Trophoblast cell (in vitro differentiated cells and primary cell): ENCODE results near the gene TMEM258.

Experiments
- DNase-seq, 2 donors: peaks; one replicate each; pipeline ENCODE4 v3.0.0-alpha.2; 2016
- H2AFZ ChIP-seq: 2 replicates; pipeline ENCODE4 v1.6.1; 2013; ENCODE audit warnings: low read length, moderate library complexity, mild to moderate bottlenecking; ENCODE audit not compliant: insufficient read depth, poor library complexity
- H2AK5ac ChIP-seq: 2 replicates; pipeline ENCODE4 v1.6.1; 2013; ENCODE audit warnings: mild to moderate bottlenecking, low read length
- H2BK120ac ChIP-seq: 2 replicates; pipeline ENCODE4 v1.6.1; 2013; ENCODE audit warnings: low read length, mild to moderate bottlenecking, moderate library complexity; ENCODE audit not compliant: insufficient read depth, poor library complexity
- H2BK12ac ChIP-seq: 2 replicates; pipeline ENCODE4 v1.6.1; 2013; ENCODE audit warnings: mild to moderate bottlenecking, low read length, moderate library complexity
- H2BK5ac ChIP-seq: 2 replicates; pipeline ENCODE4 v1.6.1; 2013; ENCODE audit warnings: low read length, low read depth, moderate library complexity, mild to moderate bottlenecking; ENCODE audit not compliant: poor library complexity
- H3K14ac ChIP-seq: 2 replicates; pipeline ENCODE4 v1.6.1; 2013; ENCODE audit warnings: mild to moderate bottlenecking, low read length
- H3K18ac ChIP-seq: 2 replicates; pipeline ENCODE4 v1.6.1; 2013; ENCODE audit warnings: mild to moderate bottlenecking, low read length
- H3K23ac ChIP-seq: 2 replicates; pipeline ENCODE4 v1.6.1; 2013; ENCODE audit warnings: low read length
- H3K27ac ChIP-seq: 2 replicates; pipeline ENCODE4 v1.5.1; 2013; ENCODE audit warnings: low read depth, mild to moderate bottlenecking, inconsistent platforms, low read length, moderate library complexity
- H3K27me3 ChIP-seq: 2 replicates; pipeline ENCODE4 v1.6.1; 2013; ENCODE audit warnings: inconsistent platforms, mild to moderate bottlenecking, low read length, moderate library complexity; ENCODE audit not compliant: insufficient read depth
- H3K36me3 ChIP-seq, 2 experiments: 1 replicate in 1 of 2; 2 replicates in 1 of 2; pipeline ENCODE4 v1.6.1; 2013; ENCODE audit warnings: low read length in 2 of 2, mild to moderate bottlenecking in 2 of 2, moderate library complexity in 1 of 2; ENCODE audit not compliant: insufficient read depth in 2 of 2, control insufficient read depth in 1 of 2
- H3K4ac ChIP-seq: 2 replicates; pipeline ENCODE4 v1.6.1; 2013; ENCODE audit warnings: low read depth, mild to moderate bottlenecking, low read length, moderate library complexity
- H3K4me1 ChIP-seq, 2 experiments: 1 replicate in 1 of 2; 2 replicates in 1 of 2; pipeline ENCODE4 v1.6.1; 2013; ENCODE audit warnings: low read length in 2 of 2, mild to moderate bottlenecking in 2 of 2, moderate library complexity in 1 of 2; ENCODE audit not compliant: insufficient read depth in 2 of 2, control insufficient read depth in 1 of 2
- H3K4me2 ChIP-seq: 2 replicates; pipeline ENCODE4 v1.6.1; 2013; ENCODE audit warnings: inconsistent platforms, mild to moderate bottlenecking, low read length, moderate library complexity
- H3K4me3 ChIP-seq: 2 replicates; pipeline ENCODE4 v1.5.1; 2013; ENCODE audit warnings: mild to moderate bottlenecking, low read depth, low read length, inconsistent platforms
- H3K79me1 ChIP-seq: one replicate; pipeline ENCODE4 v1.6.1; 2013; ENCODE audit warnings: low read length
- H3K79me2 ChIP-seq: 2 replicates; pipeline ENCODE4 v1.6.1; 2013; ENCODE audit warnings: low read length, mild to moderate bottlenecking; ENCODE audit not compliant: control insufficient read depth, insufficient read depth, poor library complexity
- H3K9ac ChIP-seq: 2 replicates; pipeline ENCODE4 v1.6.1; 2013; ENCODE audit warnings: mild to moderate bottlenecking, low read length
- H3K9me3 ChIP-seq: 2 replicates; pipeline ENCODE4 v1.6.1; 2013; ENCODE audit warnings: low read depth, mild to moderate bottlenecking, control low read depth, inconsistent platforms, low read length; ENCODE audit not compliant: insufficient read depth
- H4K12ac ChIP-seq: 2 replicates; pipeline ENCODE4 v1.6.1; 2013; ENCODE audit warnings: low read depth, mild to moderate bottlenecking, low read length, moderate library complexity
- H4K8ac ChIP-seq: 2 replicates; pipeline ENCODE4 v1.6.1; 2013; ENCODE audit warnings: low read depth, mild to moderate bottlenecking, low read length, moderate library complexity
- H4K91ac ChIP-seq: one replicate; pipeline ENCODE4 v1.6.1; 2013; ENCODE audit warnings: low read depth, mild to moderate bottlenecking, low read length, moderate library complexity
- WGBS: extraction: QIAGEN DNeasy Blood & Tissue Kit; methylation state at CpG from one replicate; pipeline ENCODE4 v1.1.7; 2013; ENCODE audit warnings: missing lambda C conversion rate; ENCODE audit not compliant: insufficient read length, insufficient coverage; ENCODE audit errors: extremely low coverage; 5-methylcytosine and 5-hydroxymethylcytosine counted together

The TMEM258 gene

DNA sequence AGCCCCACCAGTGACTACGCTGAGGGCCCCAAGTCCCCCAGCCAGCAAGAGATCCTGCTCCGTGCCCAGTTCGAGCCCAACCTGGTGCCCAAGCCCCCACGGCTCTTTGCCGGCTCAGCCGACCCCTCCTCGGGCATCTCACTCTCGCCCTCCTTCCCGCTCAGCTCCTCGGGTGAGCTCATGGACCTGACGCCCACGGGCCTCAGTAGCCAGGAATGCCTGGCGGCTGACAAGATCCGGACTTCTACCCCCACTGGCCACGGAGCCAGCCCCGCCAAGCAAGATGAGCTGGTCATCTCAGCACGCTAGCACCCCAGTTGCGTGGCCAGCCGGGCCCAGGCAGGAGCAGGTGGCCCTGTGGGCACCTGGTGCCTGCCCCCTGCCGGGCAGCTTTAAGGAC lies 48.2 kb downstream of the TMEM258 start:
- Histone ChIP-seq H3K27ac (no peak overlapping the region), H3K79me2 (no peaks in the 10 kb centered on the region), H3K4me1 (peaks cover 0 to 2% of the 10 kb centered on the region in 2 experiments), H3K27me3 (no peaks in the 10 kb centered on the region), H3K4me2 (no peak overlapping the region), H2BK5ac (no peak overlapping the region), H3K4ac (no peak overlapping the region), H3K18ac (no peak overlapping the region), H2BK120ac (no peak overlapping the region), H4K91ac (no peak overlapping the region), H2AK5ac (no peak overlapping the region), H4K12ac (no peak overlapping the region), H3K9ac (no peak overlapping the region), H4K8ac (no peak overlapping the region), H3K36me3 (peaks cover 0 to 3% of the 10 kb centered on the region in 2 experiments), H3K23ac (no peak overlapping the region), H3K14ac (no peak overlapping the region), H3K9me3 (no peaks in the 10 kb centered on the region), H2BK12ac (no peak overlapping the region), H2AFZ (no peak overlapping the region), H3K79me1 (peaks cover 2% of the 10 kb centered on the region), H3K4me3 (no peak overlapping the region)
- no peak for DNase-seq
- WGBS, result no CpG with 5 or more reads among the region's 20 CpGs

DNA sequence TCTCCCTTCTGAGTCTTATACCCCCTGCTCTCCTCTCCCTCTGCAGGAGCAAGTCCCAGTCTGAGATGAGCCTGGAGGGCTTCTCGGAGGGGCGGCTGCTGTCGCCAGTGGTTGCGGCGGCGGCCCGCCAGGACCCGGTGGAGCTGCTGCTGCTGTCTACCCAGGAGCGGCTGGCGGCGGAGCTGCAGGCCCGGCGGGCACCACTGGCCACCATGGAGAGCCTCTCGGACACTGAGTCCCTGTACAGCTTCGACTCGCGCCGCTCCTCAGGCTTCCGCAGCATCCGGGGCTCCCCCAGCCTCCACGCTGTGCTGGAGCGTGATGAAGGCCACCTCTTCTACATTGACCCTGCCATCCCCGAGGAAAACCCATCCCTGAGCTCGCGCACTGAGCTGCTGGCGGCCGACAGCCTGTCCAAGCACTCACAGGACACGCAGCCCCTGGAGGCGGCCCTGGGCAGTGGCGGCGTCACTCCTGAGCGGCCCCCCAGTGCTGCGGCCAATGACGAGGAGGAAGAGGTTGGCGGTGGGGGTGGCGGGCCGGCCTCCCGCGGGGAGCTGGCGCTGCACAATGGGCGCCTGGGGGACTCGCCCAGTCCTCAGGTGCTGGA lies 48.8 kb downstream of the TMEM258 start:
- no CpG with 5 or more reads among the region's 42 CpGs for WGBS

DNA sequence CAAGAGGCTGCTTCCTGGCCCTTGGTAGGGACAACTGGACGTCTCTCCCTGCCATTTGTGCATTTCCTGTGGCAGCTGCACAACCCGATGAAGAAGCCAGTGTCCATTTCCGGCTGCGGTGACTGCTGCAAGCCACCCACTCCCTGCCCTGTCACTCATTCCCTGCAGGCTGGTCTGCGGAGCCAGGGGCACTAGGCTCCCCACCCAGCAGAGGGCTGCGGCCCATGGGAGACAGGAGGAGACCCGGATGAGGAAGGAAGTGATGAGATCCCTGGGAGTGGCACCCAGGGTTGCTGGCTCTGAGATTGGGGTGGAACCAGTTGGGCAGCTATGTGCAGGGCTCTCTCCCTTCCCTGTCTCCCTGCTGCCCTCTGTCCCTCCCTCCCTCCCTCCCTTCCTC lies 50.0 kb downstream of the TMEM258 start:
- WGBS, result no CpG with 5 or more reads among the region's 7 CpGs
- no peak overlapping the region for H2AK5ac ChIP-seq
- no peak overlapping the region for H4K8ac ChIP-seq
- no peak overlapping the region for H2BK5ac ChIP-seq
- H3K14ac ChIP-seq, result no peak overlapping the region
- no peak overlapping the region for H3K4ac ChIP-seq
- H3K79me1 ChIP-seq, result peaks cover under 1% of the 10 kb centered on the region
- H3K4me3 ChIP-seq, result peak overlapping the region; percentile 54
- no peak for DNase-seq
- no peak overlapping the region for H3K18ac ChIP-seq
- H3K27ac ChIP-seq, result no peak overlapping the region
- peaks cover 0 to 2% of the 10 kb centered on the region in 2 experiments for H3K4me1 ChIP-seq
- H3K23ac ChIP-seq, result no peak overlapping the region
- no peak overlapping the region for H4K12ac ChIP-seq
- no peak overlapping the region for H3K4me2 ChIP-seq
- no peak overlapping the region for H4K91ac ChIP-seq
- no peak overlapping the region for H2BK12ac ChIP-seq
- peaks cover 0 to 6% of the 10 kb centered on the region in 2 experiments for H3K36me3 ChIP-seq
- no peak overlapping the region for H2AFZ ChIP-seq
- no peak overlapping the region for H3K9ac ChIP-seq
- H3K79me2 ChIP-seq, result no peaks in the 10 kb centered on the region
- no peaks in the 10 kb centered on the region for H3K27me3 ChIP-seq
- H3K9me3 ChIP-seq, result no peaks in the 10 kb centered on the region
- H2BK120ac ChIP-seq, result no peak overlapping the region

More for the DNA sequence above, 48.8 kb downstream of the TMEM258 start:
- Histone ChIP-seq H3K4me3 (no peak overlapping the region), H3K23ac (no peak overlapping the region), H2BK5ac (no peak overlapping the region), H3K79me1 (peaks cover 2% of the 10 kb centered on the region), H3K79me2 (no peaks in the 10 kb centered on the region), H3K14ac (no peak overlapping the region), H2BK120ac (no peak overlapping the region), H3K36me3 (peaks cover 0 to 3% of the 10 kb centered on the region in 2 experiments), H4K8ac (no peak overlapping the region), H3K27ac (no peak overlapping the region), H2BK12ac (no peak overlapping the region), H3K4ac (no peak overlapping the region), H4K91ac (no peak overlapping the region), H2AK5ac (no peak overlapping the region), H2AFZ (no peak overlapping the region), H3K9ac (no peak overlapping the region), H3K4me2 (no peak overlapping the region), H3K27me3 (no peaks in the 10 kb centered on the region), H3K4me1 (peaks cover 0 to 2% of the 10 kb centered on the region in 2 experiments), H3K18ac (no peak overlapping the region), H4K12ac (no peak overlapping the region), H3K9me3 (no peaks in the 10 kb centered on the region)
- no peak for DNase-seq

DNA sequence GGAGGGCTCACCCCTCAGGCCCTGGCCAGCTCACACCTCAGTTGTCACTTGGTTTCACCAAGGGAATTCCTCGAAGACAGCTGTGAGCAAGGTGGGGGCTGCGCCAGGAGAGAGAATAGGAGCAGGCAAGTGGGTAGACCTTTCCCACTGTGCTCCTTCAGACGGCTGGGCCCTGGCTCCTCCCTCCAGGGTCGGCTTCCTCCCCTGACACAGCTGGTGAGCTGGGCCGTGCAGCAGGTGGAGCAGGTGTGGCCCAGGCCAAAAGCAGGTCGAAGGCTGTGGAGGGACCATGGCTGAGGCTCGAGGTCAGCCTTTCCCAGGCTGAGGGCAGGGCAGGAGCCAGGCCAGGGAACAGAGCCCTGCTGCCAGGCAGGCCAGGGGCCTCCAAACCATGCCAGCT lies 52.4 kb downstream of the TMEM258 start:
- H3K23ac ChIP-seq, result no peak overlapping the region
- no peak overlapping the region for H4K91ac ChIP-seq
- H2AFZ ChIP-seq, result no peak overlapping the region
- H3K14ac ChIP-seq, result no peak overlapping the region
- peaks cover 0 to 10% of the 10 kb centered on the region in 2 experiments for H3K36me3 ChIP-seq
- H3K79me1 ChIP-seq, result no peaks in the 10 kb centered on the region
- no peak overlapping the region for H2AK5ac ChIP-seq
- no peak for DNase-seq
- H4K8ac ChIP-seq, result no peak overlapping the region
- no peak overlapping the region for H3K4me2 ChIP-seq
- no peaks in the 10 kb centered on the region for H3K27me3 ChIP-seq
- no peak overlapping the region for H2BK12ac ChIP-seq
- H2BK5ac ChIP-seq, result no peak overlapping the region
- H3K4ac ChIP-seq, result no peak overlapping the region
- H3K9ac ChIP-seq, result no peak overlapping the region
- H2BK120ac ChIP-seq, result no peak overlapping the region
- H3K79me2 ChIP-seq, result no peaks in the 10 kb centered on the region
- H3K4me3 ChIP-seq, result no peak overlapping the region
- H3K9me3 ChIP-seq, result no peaks in the 10 kb centered on the region
- WGBS, result no CpG with 5 or more reads among the region's 7 CpGs
- no peak overlapping the region for H4K12ac ChIP-seq
- H3K18ac ChIP-seq, result no peak overlapping the region
- H3K4me1 ChIP-seq, result peaks cover 0 to 2% of the 10 kb centered on the region in 2 experiments
- H3K27ac ChIP-seq, result no peak overlapping the region
